Lung microvascular endothelial cell (primary cell): ENCODE results near the gene PDE4DIP. TPM values are rescaled to one million over a fixed set of nuclear protein-coding genes. Genes with fewer than 3 reads are reported as not detected.
"Not testable (repeated sequence)": the region's sequence is repeated elsewhere in the genome, so short reads cannot be mapped to it uniquely, and the experiment has no call there.

Experiments used
- DNase-seq, 2 donors: peaks; one replicate each; pipeline versions ENCODE4 v3.0.0 to v3.0.0-alpha.2; 2010; ENCODE audit warnings: low read depth in 2 of 2
- total RNA-seq: library from RNA; depleted of rRNA; stranded (reverse); fragments of >200 nt; gene quantifications from 2 replicates; pipeline ENCODE4 v1.2.1, GENCODE V29; 2014

PDE4DIP gene
- 3.4 and 5.9 TPM in 2 replicates for total RNA-seq

GRCh38 chr1:148844220-148844619, at the start of gene PDE4DIP:
Gene PDE4DIP (plus strand): TSS chr1:148844428. CDS start chr1:148844775, 347 bp downstream.
- not testable (repeated sequence) for DNase-seq

GRCh38 chr1:148808268-148808928, 35.8 kb upstream of the PDE4DIP start:
- not testable (repeated sequence) for DNase-seq

DNA sequence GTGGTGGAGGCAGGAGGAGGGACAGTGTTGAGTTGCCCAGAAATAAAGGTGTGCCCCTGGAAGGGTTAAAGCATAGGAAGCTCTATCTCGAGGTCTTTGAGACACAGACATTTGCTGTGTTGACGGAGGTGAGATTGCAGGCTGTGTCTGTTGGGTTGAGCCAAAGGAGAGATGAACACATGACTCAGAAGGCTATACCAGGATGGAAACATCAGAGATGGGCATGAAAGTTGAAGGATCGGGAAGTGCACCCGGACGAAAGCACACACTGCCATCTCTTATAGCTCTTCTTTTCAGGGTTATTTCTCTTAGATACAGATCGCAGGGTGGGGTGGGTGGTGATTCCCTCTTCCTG, 35.3 kb upstream of the PDE4DIP start:
- not testable (repeated sequence) for DNase-seq

DNA sequence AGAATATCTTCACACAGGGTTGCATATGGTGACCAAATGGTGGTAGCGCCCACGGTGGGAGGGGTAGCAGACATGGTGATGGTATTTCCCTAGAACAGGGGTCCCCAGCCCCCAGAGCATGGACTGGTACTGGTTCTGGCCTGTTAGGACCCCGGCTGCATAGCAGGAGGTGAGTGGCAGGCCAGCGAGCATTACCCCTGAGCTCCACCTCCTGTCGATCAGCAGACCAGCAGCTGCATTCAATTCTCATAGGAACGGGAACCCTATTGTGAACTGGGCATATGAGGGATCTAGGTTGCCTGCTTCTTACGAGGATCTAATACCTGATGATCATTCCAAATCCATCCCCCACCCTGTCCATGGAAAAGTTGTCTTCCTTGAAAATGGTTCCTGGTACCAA, 22.0 kb upstream of the PDE4DIP start:
- DNase-seq, result not testable (repeated sequence)

GRCh38 chr1:148823822-148824221, 20.4 kb upstream of the PDE4DIP start:
- DNase-seq, result not testable (repeated sequence)

DNA sequence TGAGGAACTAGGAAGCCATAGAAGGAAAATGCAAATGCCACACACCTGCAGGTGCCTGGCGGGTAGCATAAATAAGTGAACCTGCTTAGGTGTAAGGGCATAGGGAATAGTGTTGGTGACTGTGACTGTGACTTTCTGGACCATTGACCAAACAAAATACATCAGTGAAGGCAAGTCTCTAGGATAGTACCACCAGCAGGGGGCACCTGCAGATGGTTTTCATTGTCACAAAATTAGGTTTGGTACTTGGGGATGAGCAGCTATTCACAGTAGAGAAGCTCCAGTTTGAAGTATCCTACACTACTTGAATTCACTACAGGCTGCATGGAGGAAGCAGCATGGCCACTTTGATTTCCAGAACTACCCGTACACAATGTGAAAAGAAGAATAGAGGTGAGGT, 19.2 kb upstream of the PDE4DIP start:
- not testable (repeated sequence) for DNase-seq

GRCh38 chr1:148828531-148828930, 15.7 kb upstream of the PDE4DIP start:
- DNase-seq, result not testable (repeated sequence)

GRCh38 chr1:148828962-148829361, 15.3 kb upstream of the PDE4DIP start:
- not testable (repeated sequence) for DNase-seq

- not testable (repeated sequence) for DNase-seq
These were observed 14.9 kb upstream of the PDE4DIP start for GRCh38 chr1:148829365-148829764.

- not testable (repeated sequence) for DNase-seq
These were observed 3.0 kb upstream of the PDE4DIP start for GRCh38 chr1:148841262-148841661.

- not testable (repeated sequence) for DNase-seq
These were observed 423 bp downstream of the PDE4DIP start for GRCh38 chr1:148844651-148845050.

DNA sequence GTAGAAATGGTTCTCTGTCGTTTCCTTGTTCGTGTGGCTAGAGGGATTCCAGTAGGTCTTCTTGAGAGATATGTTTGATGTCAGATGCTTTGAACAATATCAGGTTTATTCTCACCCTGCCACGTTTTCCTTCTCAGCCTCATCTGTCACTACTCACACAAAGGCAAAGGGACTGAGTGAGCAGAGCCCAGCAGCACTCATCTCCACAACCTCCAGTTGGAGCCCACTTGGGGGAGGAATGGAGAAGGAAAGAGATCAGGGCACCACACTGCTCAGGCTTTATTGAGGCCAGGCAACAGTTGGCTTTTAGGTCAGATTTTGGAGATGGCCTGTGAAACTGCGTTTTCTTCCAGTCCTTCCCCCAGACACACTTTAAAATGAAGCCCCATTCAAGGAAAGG, 840 bp downstream of the PDE4DIP start:
- not testable (repeated sequence) for DNase-seq

DNA sequence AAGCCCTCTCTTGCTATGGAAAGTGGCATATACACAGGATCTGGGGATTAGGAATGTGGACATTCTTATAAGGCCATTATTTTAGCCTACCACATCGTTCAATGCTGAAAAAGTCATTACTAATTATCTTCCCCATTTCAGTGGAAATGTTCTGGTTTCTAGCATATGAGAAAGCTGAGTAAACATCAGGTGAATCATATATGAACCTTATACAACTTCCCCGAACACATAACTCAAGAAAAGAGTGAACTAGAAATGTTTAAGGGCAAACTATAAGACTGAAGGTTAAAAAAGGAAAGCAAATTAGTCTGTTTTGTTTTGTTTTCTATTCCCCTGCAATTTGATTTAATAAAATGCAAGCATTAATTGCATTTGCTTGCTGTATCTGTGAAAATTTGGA, 6.1 kb downstream of the PDE4DIP start:
- not testable (repeated sequence) for DNase-seq

DNA sequence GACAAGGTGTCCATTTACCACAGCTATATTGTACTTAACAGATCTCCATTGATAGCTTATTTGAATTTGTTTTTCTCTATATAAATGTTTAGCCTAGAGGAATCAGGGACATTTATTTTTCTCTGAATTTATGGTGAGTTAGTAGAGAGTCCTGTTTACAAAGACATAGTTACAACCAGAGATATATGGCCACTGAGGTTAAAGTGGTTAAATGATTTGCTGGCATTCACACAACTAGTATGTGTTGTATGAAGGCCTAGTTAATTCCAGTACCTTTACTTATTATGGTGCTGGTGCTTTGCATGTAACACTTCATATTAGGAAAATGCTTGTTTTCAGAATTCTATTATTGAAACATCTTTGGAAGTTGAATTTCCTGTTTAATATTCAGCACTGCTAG, 6.6 kb downstream of the PDE4DIP start:
- not testable (repeated sequence) for DNase-seq

- DNase-seq, result not testable (repeated sequence)
These were observed 7.5 kb downstream of the PDE4DIP start for GRCh38 chr1:148851684-148852083.

DNA sequence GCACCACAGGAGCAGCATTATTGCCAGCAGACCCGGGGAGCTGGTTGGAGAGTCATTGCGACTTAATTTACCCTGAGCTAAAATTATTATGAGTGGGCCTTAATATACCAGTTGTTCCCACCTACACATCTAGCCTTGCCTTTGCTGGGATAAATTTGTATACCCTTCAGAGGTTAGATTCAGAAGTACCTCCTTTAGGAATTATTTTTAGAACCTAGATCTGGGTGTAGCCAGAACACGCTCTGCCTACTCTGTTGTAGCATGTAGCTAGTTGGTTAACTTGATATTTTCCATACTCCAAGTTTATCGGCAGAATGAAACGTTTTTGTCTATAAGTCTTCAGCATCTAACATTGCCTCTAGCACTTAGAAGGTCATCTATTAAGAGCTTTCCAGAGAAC, 9.1 kb downstream of the PDE4DIP start:
- not testable (repeated sequence) for DNase-seq

DNA sequence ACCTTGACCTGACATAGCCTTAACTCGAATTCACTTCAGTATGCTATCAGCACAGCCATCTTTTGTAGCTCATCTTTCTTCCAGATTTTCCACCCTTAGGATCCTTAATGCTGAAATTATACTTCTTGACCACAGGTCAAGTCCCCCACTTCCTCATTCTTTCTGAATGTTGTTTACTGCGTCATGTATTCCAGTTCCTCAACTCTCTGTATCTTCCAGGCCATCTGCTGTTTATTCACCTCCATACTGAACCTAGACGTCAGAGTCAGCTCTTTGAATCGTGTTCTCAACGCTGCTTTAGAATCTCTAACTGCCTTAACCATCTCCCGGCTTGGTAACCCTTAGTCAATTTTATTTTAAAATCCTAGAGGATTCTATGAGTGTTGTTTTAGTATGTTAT, 9.8 kb downstream of the PDE4DIP start:
- not testable (repeated sequence) for DNase-seq

DNA sequence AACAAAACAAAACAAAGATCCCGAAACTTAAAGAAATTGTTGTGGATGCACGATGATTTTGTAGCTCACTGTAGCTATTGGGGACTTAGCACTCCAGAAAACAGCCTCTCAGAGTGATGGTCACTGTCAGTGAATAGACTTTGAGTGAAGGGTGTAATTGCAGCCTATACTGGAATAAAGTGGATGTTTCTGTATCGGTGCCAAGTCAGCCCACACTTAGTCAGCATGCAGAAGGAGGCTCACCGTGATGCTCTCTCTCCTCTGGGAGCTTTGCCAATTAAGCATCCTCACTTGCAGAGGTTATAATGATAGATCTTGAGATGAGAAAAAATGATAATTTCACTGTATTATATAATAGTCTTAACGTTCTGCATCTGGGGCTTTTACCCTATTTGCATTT, 11.1 kb downstream of the PDE4DIP start:
- DNase-seq, result not testable (repeated sequence)

GRCh38 chr1:148860049-148860448, 15.8 kb downstream of the PDE4DIP start:
- not testable (repeated sequence) for DNase-seq

DNA sequence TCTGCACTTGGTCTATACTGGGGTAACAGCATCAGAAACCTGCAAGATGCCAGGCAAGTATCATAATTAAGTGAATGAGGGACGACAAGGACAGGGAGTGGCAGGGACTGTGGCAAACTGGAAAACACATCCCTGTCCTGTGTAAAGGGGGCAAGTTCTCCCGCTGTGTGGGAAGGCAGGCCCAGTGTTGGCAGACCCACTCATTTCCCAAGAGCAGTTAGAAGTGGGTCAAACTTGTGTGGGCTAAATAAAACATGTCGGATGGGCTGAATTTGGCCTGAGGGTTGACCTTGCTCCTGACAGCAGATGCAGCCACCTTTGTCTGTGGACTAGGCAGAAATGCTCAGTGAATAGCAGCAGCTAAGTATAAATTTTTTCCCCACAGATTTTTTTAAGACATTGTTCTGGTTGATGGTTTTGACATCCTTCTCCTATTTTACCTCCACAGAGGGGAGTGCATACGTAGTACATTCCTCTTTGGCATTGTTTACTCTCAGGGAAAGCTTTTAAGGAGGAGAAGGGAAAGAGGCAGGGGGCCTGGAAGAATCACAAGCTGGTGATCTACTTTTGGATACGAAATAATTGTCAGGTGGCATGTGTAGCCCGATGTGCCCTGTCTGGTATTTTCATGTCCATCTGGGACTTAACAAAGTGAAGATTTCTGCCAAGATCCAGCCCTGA, 16.5 kb downstream of the PDE4DIP start:
- DNase-seq, result not testable (repeated sequence)

DNA sequence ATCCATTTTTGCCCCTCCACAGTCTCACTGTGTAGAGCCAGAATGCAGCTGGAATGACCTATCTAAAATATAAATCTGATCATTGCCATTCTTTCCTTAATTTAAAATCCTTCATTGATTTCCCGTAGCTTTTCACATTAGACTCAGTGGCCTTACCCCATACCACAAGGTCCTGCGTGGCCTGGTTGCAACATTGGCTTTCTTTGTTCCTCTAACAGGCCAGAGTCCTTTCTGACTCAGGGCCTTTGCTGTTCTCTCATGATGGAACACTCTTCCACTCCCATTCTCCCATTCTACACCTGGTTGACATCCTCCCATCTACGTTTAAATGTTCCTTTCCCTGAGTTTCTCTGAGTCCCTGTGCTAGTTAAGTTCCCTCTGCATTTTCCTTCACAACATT, 18.4 kb downstream of the PDE4DIP start:
- not testable (repeated sequence) for DNase-seq

DNA sequence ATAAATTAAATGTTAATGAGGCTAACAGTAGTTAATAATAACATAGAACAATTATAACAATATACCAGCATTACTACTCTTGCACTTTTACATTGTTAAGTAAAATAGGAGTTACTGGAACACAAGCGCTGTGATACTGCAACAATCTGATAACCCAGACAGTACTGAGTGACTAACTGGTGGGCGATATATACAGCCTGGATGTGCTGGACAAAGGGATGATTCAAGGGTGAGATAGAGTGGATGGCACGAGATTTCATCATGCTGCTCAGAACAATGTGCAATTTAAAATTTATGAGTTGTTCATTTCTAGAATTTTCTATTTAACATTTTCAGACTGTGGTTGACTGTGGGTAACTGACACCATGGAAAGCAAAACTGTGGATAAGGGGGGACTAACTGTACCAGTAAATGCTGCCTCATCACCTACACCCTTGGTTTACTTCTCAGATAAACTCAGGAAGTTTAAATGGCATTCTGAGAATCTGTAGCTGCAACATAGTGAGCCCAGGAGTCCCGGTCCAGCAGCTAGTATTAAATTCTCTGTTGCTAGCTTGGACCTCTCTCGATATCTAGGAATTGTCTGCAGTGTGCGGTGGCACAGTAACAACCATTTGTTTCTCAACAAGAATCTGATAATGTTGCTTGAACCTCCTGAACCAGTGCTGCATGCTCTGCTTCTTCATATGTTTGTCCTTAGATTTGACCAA, 24.9 kb downstream of the PDE4DIP start:
- not testable (repeated sequence) for DNase-seq
